ENCODE data around the gene HS3ST6. TPM values are rescaled to one million over a fixed set of nuclear protein-coding genes. Genes with fewer than 3 reads are reported as not detected.
"Not testable (repeated sequence)": the region's sequence is repeated elsewhere in the genome, so short reads cannot be mapped to it uniquely, and the experiment has no call there.

Gene HS3ST6
- total RNA-seq, 3 donors from 2014 or later, result not detected

- DNase-seq, result no peak
- H3K4me1 Mint-ChIP-seq (ENCODE audit: low read depth), result no peaks in the 10 kb centered on the region
- no peak overlapping the region for H3K4me3 Mint-ChIP-seq
- no peaks in the 10 kb centered on the region for H3K9me3 Mint-ChIP-seq
- peaks cover 27% of the 10 kb centered on the region for H3K27me3 Mint-ChIP-seq (ENCODE audit: low read depth)
- no peaks in the 10 kb centered on the region for H3K36me3 Mint-ChIP-seq (ENCODE audit: insufficient read depth)
- ATAC-seq, result no peak
Observed at GRCh38 chr16:1909561-1910231, 8.5 kb downstream of the HS3ST6 start.

GRCh38 chr16:1908983-1909382, 9.2 kb downstream of the HS3ST6 start:
- DNase-seq, result no peak
- Mint-ChIP-seq H3K36me3 (ENCODE audit: insufficient read depth) (no peaks in the 10 kb centered on the region), H3K4me1 (ENCODE audit: low read depth) (no peaks in the 10 kb centered on the region), H3K27me3 (ENCODE audit: low read depth) (peaks cover 21% of the 10 kb centered on the region), H3K4me3 (no peak overlapping the region), H3K9me3 (no peaks in the 10 kb centered on the region)
- ATAC-seq, result no peak

- Mint-ChIP-seq H3K9me3 (no peaks in the 10 kb centered on the region), H3K4me1 (ENCODE audit: low read depth) (no peaks in the 10 kb centered on the region), H3K36me3 (ENCODE audit: insufficient read depth) (no peaks in the 10 kb centered on the region), H3K27me3 (ENCODE audit: low read depth) (peaks cover 21% of the 10 kb centered on the region), H3K4me3 (no peak overlapping the region)
- no peak for DNase-seq
- ATAC-seq, result no peak
Observed at GRCh38 chr16:1908184-1908583, 10.0 kb downstream of the HS3ST6 start.

- H3K36me3 Mint-ChIP-seq (ENCODE audit: insufficient read depth), result no peaks in the 10 kb centered on the region
- DNase-seq, result no peak
- H3K4me3 Mint-ChIP-seq, result no peak overlapping the region
- H3K4me1 Mint-ChIP-seq (ENCODE audit: low read depth), result no peaks in the 10 kb centered on the region
- no peaks in the 10 kb centered on the region for H3K9me3 Mint-ChIP-seq
- no peak for ATAC-seq
- peaks cover 16% of the 10 kb centered on the region for H3K27me3 Mint-ChIP-seq (ENCODE audit: low read depth)
Observed at GRCh38 chr16:1907226-1907860, 10.9 kb downstream of the HS3ST6 start.

- Mint-ChIP-seq H3K36me3 (ENCODE audit: insufficient read depth) (no peaks in the 10 kb centered on the region), H3K9me3 (no peaks in the 10 kb centered on the region), H3K4me3 (no peak overlapping the region), H3K27me3 (ENCODE audit: low read depth) (peaks cover 16% of the 10 kb centered on the region), H3K4me1 (ENCODE audit: low read depth) (no peaks in the 10 kb centered on the region)
- no peak for ATAC-seq
- no peak for DNase-seq
Observed at GRCh38 chr16:1906846-1907165, 11.4 kb downstream of the HS3ST6 start.

GRCh38 chr16:1906055-1906845, 12.0 kb downstream of the HS3ST6 start:
- Mint-ChIP-seq H3K36me3 (ENCODE audit: insufficient read depth) (no peaks in the 10 kb centered on the region), H3K9me3 (no peaks in the 10 kb centered on the region), H3K4me1 (ENCODE audit: low read depth) (no peaks in the 10 kb centered on the region), H3K4me3 (no peak overlapping the region), H3K27me3 (ENCODE audit: low read depth) (peaks cover 16% of the 10 kb centered on the region)
- DNase-seq (no peak), ATAC-seq (no peak)

GRCh38 chr16:1903845-1904840, 14.1 kb downstream of the HS3ST6 start:
- H3K4me3 Mint-ChIP-seq, result no peak overlapping the region
- no peak for DNase-seq
- H3K4me1 Mint-ChIP-seq (ENCODE audit: low read depth), result no peaks in the 10 kb centered on the region
- H3K36me3 Mint-ChIP-seq (ENCODE audit: insufficient read depth), result no peaks in the 10 kb centered on the region
- H3K9me3 Mint-ChIP-seq, result no peaks in the 10 kb centered on the region
- ATAC-seq, result no peak
- H3K27me3 Mint-ChIP-seq (ENCODE audit: low read depth), result peaks cover 16% of the 10 kb centered on the region

GRCh38 chr16:1903220-1903574, 15.0 kb downstream of the HS3ST6 start:
- no peaks in the 10 kb centered on the region for H3K4me1 Mint-ChIP-seq (ENCODE audit: low read depth)
- no peak overlapping the region for H3K4me3 Mint-ChIP-seq
- peaks cover 15% of the 10 kb centered on the region for H3K27me3 Mint-ChIP-seq (ENCODE audit: low read depth)
- ATAC-seq (no peak), DNase-seq (no peak)
- no peaks in the 10 kb centered on the region for H3K36me3 Mint-ChIP-seq (ENCODE audit: insufficient read depth)
- H3K9me3 Mint-ChIP-seq, result no peaks in the 10 kb centered on the region

- Mint-ChIP-seq H3K9me3 (no peaks in the 10 kb centered on the region), H3K4me1 (ENCODE audit: low read depth) (no peaks in the 10 kb centered on the region), H3K27me3 (ENCODE audit: low read depth) (peaks cover 15% of the 10 kb centered on the region), H3K36me3 (ENCODE audit: insufficient read depth) (no peaks in the 10 kb centered on the region), H3K4me3 (no peak overlapping the region)
- no peak for ATAC-seq
- DNase-seq, result no peak
Observed at GRCh38 chr16:1902547-1903219, 15.5 kb downstream of the HS3ST6 start.

GRCh38 chr16:1900452-1900774, 17.8 kb downstream of the HS3ST6 start:
- Mint-ChIP-seq H3K27me3 (ENCODE audit: low read depth) (peaks cover 12% of the 10 kb centered on the region), H3K36me3 (ENCODE audit: insufficient read depth) (no peaks in the 10 kb centered on the region), H3K9me3 (no peaks in the 10 kb centered on the region), H3K4me1 (ENCODE audit: low read depth) (no peaks in the 10 kb centered on the region), H3K4me3 (no peak overlapping the region)
- DNase-seq, result no peak
- ATAC-seq, result no peak

- H3K4me3 Mint-ChIP-seq, result no peak overlapping the region
- H3K4me1 Mint-ChIP-seq (ENCODE audit: low read depth), result no peaks in the 10 kb centered on the region
- H3K36me3 Mint-ChIP-seq (ENCODE audit: insufficient read depth), result no peaks in the 10 kb centered on the region
- no peak for ATAC-seq
- H3K9me3 Mint-ChIP-seq, result no peaks in the 10 kb centered on the region
- DNase-seq, result no peak
- H3K27me3 Mint-ChIP-seq (ENCODE audit: low read depth), result peaks cover 12% of the 10 kb centered on the region
Observed at GRCh38 chr16:1899641-1900451, 18.4 kb downstream of the HS3ST6 start.

- H3K27me3 Mint-ChIP-seq (ENCODE audit: low read depth), result peaks cover 15% of the 10 kb centered on the region
- H3K36me3 Mint-ChIP-seq (ENCODE audit: insufficient read depth); H3K4me3 Mint-ChIP-seq; H3K9me3 Mint-ChIP-seq; ATAC-seq; DNase-seq; H3K4me1 Mint-ChIP-seq (ENCODE audit: low read depth): not testable (repeated sequence)
Observed at GRCh38 chr16:1897692-1898091, 20.5 kb downstream of the HS3ST6 start.

GRCh38 chr16:1895949-1896675, 22.1 kb downstream of the HS3ST6 start:
- no peak overlapping the region for H3K4me3 Mint-ChIP-seq
- H3K27me3 Mint-ChIP-seq (ENCODE audit: low read depth), result peaks cover 19% of the 10 kb centered on the region
- no peak for DNase-seq
- no peak for ATAC-seq
- H3K9me3 Mint-ChIP-seq, result no peaks in the 10 kb centered on the region
- H3K36me3 Mint-ChIP-seq (ENCODE audit: insufficient read depth), result no peaks in the 10 kb centered on the region
- no peaks in the 10 kb centered on the region for H3K4me1 Mint-ChIP-seq (ENCODE audit: low read depth)
